HCT116 (cell line): ENCODE data around the gene ARHGAP5. TPM values are rescaled to one million over a fixed set of nuclear protein-coding genes. Genes with fewer than 3 reads are reported as not detected.

ENCODE experiments used
- ATAC-seq: fragments of 200-7000 bp; cut with Tn5 transposase; 2 replicates; pipeline ENCODE4 v1.9.1; 2020; ENCODE audit warnings: mild to moderate bottlenecking, moderate library complexity
- BruUV-seq: library from RNA; stranded (reverse); fragments of 400-500 nt; replicated peaks from 2 replicates; lab custom pipeline; 2021; lab: Mats Ljungman, UMichigan
- CTCF ChIA-PET: fragments of 300-600 bp; sonication (Branson Sonifier 250); formaldehyde crosslinking; loops from one replicate; lab custom pipeline; 2021; ENCODE audit warnings: antibody characterized with exemption; lab: Charles Lee
- POLR2A ChIA-PET: fragments of 300-600, 350-600 bp; sonication (Branson Sonifier 250); formaldehyde crosslinking; loops from one replicate; lab custom pipeline; 2021; ENCODE audit warnings: antibody characterized with exemption; lab: Charles Lee
- RAD21 ChIA-PET, 2 experiments: fragments of 300-600 bp; sonication (Branson Sonifier 250); formaldehyde crosslinking; loops; one replicate each; lab custom pipeline; 2023; ENCODE audit warnings: low total read pairs in 2 of 2; ENCODE audit not compliant: uncharacterized antibody in 2 of 2, unreplicated experiment in 2 of 2, low non-redundant PET in 1 of 2; lab: Charles Lee
- DNase-seq: peaks from one replicate; pipeline ENCODE4 v3.0.0-alpha.2; 2010; ENCODE audit warnings: low read depth, low spot score
- H2AFZ ChIP-seq: fragments of 200-600 bp; shearing (Covaris generic), sonication (generic); 2 replicates; pipeline ENCODE4 v1.6.1; 2017; ENCODE audit warnings: low read depth, mixed run types, mixed read lengths, antibody characterized with exemption, low read length; ENCODE audit not compliant: poor library complexity, severe bottlenecking
- H3K27ac ChIP-seq: 2 replicates; pipeline ENCODE4 v1.5.1; 2012; ENCODE audit warnings: low read depth, low read length
- H3K27me3 ChIP-seq: fragments of 200-600 bp; sonication (generic); 2 replicates; pipeline ENCODE4 v1.6.1; 2016; ENCODE audit warnings: mixed run types, low read length, mixed read lengths; ENCODE audit not compliant: insufficient read depth
- H3K36me3 ChIP-seq, 2 experiments: fragments of 200-500 bp in 1 of 2; fragments of 200-600 bp in 1 of 2; sonication (Bioruptor generic) in 1 of 2; sonication (generic) in 1 of 2; 2 replicates each; pipeline versions ENCODE4 v1.5.1 to v1.6.1; 2014 to 2016; ENCODE audit warnings: low read length in 2 of 2, inconsistent platforms in 1 of 2, mixed read lengths in 1 of 2, mixed run types in 1 of 2; ENCODE audit not compliant: insufficient read depth in 2 of 2, control insufficient read depth in 1 of 2
- H3K4me1 ChIP-seq, 2 experiments: fragments of 200-600 bp in 1 of 2; sonication (generic) in 1 of 2; 2 replicates each; pipeline versions ENCODE4 v1.5.1 to v1.6.1; 2012 to 2017; ENCODE audit warnings: low read length in 2 of 2, inconsistent platforms in 1 of 2, mild to moderate bottlenecking in 1 of 2, mixed read lengths in 1 of 2, mixed run types in 1 of 2, moderate library complexity in 1 of 2; ENCODE audit not compliant: insufficient read depth in 2 of 2, control insufficient read depth in 1 of 2
- H3K4me2 ChIP-seq: fragments of 200-600 bp; sonication (generic); 2 replicates; pipeline ENCODE4 v1.6.1; 2017; ENCODE audit warnings: mixed run types, low read length, mixed read lengths
- H3K4me3 ChIP-seq, 2 experiments: fragments of 200-600 bp in 1 of 2; sonication (generic) in 1 of 2; replicated peaks in 1 of 2; 2 replicates each; pipeline ENCODE4 v1.5.1; 2011 to 2016; ENCODE audit warnings: low read length in 2 of 2, control low read depth in 1 of 2, low read depth in 1 of 2, mild to moderate bottlenecking in 1 of 2, mixed read lengths in 1 of 2, mixed run types in 1 of 2
- H3K79me2 ChIP-seq: fragments of 200-600 bp; sonication (generic); 2 replicates; pipeline ENCODE4 v1.6.1; 2017; ENCODE audit warnings: mild to moderate bottlenecking, mixed run types, low read length, moderate library complexity, mixed read lengths; ENCODE audit not compliant: insufficient read depth
- H3K9ac ChIP-seq: fragments of 200-600 bp; sonication (generic); 2 replicates; pipeline ENCODE4 v1.6.1; 2016; ENCODE audit warnings: low read length, mixed read lengths
- H3K9me2 ChIP-seq: fragments of 200-600 bp; sonication (generic), shearing (Covaris generic); 2 replicates; pipeline ENCODE4 v1.6.1; 2017; ENCODE audit warnings: mixed run types, mild to moderate bottlenecking, moderate library complexity; ENCODE audit not compliant: insufficient read depth
- H3K9me3 ChIP-seq, 2 experiments: fragments of 200-500 bp in 1 of 2; fragments of 200-600 bp in 1 of 2; sonication (Bioruptor generic) in 1 of 2; sonication (generic) in 1 of 2; 2 replicates each; pipeline ENCODE4 v1.6.1; 2014 to 2017; ENCODE audit warnings: low read length in 2 of 2, mixed read lengths in 2 of 2, inconsistent platforms in 1 of 2, low read depth in 1 of 2, mild to moderate bottlenecking in 1 of 2, mixed run types in 1 of 2, moderate library complexity in 1 of 2; ENCODE audit not compliant: control insufficient read depth in 1 of 2, insufficient read depth in 1 of 2
- H4K20me1 ChIP-seq: fragments of 200-600 bp; sonication (generic), shearing (Covaris generic); 2 replicates; pipeline ENCODE4 v1.6.1; 2017; ENCODE audit warnings: mixed run types, mild to moderate bottlenecking, moderate library complexity; ENCODE audit not compliant: insufficient read depth
- EGR1 ChIP-seq: IDR thresholded peaks from 2 replicates; pipeline ENCODE4 v1.6.1; 2012; ENCODE audit warnings: low read depth
- ELF1 ChIP-seq: IDR thresholded peaks from 2 replicates; pipeline ENCODE4 v1.6.1; 2012; ENCODE audit warnings: low read depth, borderline replicate concordance
- EZH2phosphoT487 ChIP-seq: fragments of 200-600 bp; IDR thresholded peaks from 2 replicates; pipeline ENCODE4 v1.6.1; 2018; ENCODE audit warnings: antibody characterized with exemption, borderline replicate concordance
- FOSL1 ChIP-seq: IDR thresholded peaks from 2 replicates; pipeline ENCODE4 v1.6.1; 2012; ENCODE audit warnings: low read depth
- JUND ChIP-seq: IDR thresholded peaks from 2 replicates; pipeline ENCODE4 v1.6.1; 2012
- MAX ChIP-seq: IDR thresholded peaks from 2 replicates; pipeline ENCODE4 v1.6.1; 2012
- POLR2A ChIP-seq: IDR thresholded peaks from 2 replicates; pipeline ENCODE4 v1.7.0; 2011; ENCODE audit warnings: borderline replicate concordance; ENCODE audit not compliant: insufficient read depth, insufficient read length; ENCODE audit errors: extremely low read depth
- RAD21 ChIP-seq: IDR thresholded peaks from 2 replicates; pipeline ENCODE4 v1.6.1; 2012; ENCODE audit warnings: low read depth, mild to moderate bottlenecking
- REST ChIP-seq: IDR thresholded peaks from 2 replicates; pipeline ENCODE4 v1.6.1; 2012; ENCODE audit warnings: low read depth
- SIN3A ChIP-seq: IDR thresholded peaks from 2 replicates; pipeline ENCODE4 v1.6.1; 2012; ENCODE audit warnings: low read depth
- SP1 ChIP-seq: IDR thresholded peaks from 2 replicates; pipeline ENCODE4 v1.6.1; 2012; ENCODE audit warnings: low read depth
- SRF ChIP-seq: IDR thresholded peaks from 2 replicates; pipeline ENCODE4 v1.6.1; 2012; ENCODE audit warnings: low read depth
- YY1 ChIP-seq: IDR thresholded peaks from 2 replicates; pipeline ENCODE4 v1.6.1; 2011; ENCODE audit warnings: low read length, low read depth, moderate library complexity, mild to moderate bottlenecking; ENCODE audit not compliant: insufficient replicate concordance; ENCODE audit errors: extremely low read depth
- ZBTB33 ChIP-seq: IDR thresholded peaks from 2 replicates; pipeline ENCODE4 v1.6.1; 2011; ENCODE audit warnings: mild to moderate bottlenecking, low read length, moderate library complexity; ENCODE audit not compliant: insufficient replicate concordance; ENCODE audit errors: extremely low read depth
- intact Hi-C: fragments of 100-400 bp; cut with micrococcal nuclease; formaldehyde crosslinking; loops from 2 replicates; pipeline ENCODE4 v1.10.0; 2022
- total RNA-seq: library from RNA; stranded (reverse); gene quantifications from one replicate; pipeline ENCODE4 v1.2.1, GENCODE V29; 2021; ENCODE audit not compliant: unreplicated experiment

ARHGAP5 gene
- total RNA-seq, 1 experiment from 2014 or later = 66.7 TPM

GRCh38 chr14:32190673-32191072 lies 113.6 kb downstream of the ARHGAP5 start:
- BruUV-seq = no TSS peak
- DNase-seq (no peak), ATAC-seq (no peak)
- no peak overlapping the region for H2AFZ ChIP-seq
- no peak overlapping the region for H3K4me3 ChIP-seq
- H3K4me1 ChIP-seq = no peaks in the 10 kb centered on the region
- no peaks in the 10 kb centered on the region for H3K79me2 ChIP-seq
- ChIA-PET CTCF (no interaction called here), POLR2A (no interaction called here), RAD21 (no interaction called here)
- no peak for TF ChIP-seq SP1
- no peak for TF ChIP-seq REST
- no peak for TF ChIP-seq EZH2phosphoT487
- TF ChIP-seq YY1 = no peak
- no peak for TF ChIP-seq POLR2A
- TF ChIP-seq SIN3A = no peak
- no peak for TF ChIP-seq JUND
- no peak for TF ChIP-seq SRF
- no peak for TF ChIP-seq RAD21
- no peak for TF ChIP-seq ZBTB33
- TF ChIP-seq ELF1 = no peak
- TF ChIP-seq FOSL1 = no peak
- no peak for TF ChIP-seq EGR1
- TF ChIP-seq MAX = no peak
- no peak overlapping the region for H3K9ac ChIP-seq
- H3K36me3 ChIP-seq = no peaks in the 10 kb centered on the region
- no peak overlapping the region for H3K4me2 ChIP-seq
- intact Hi-C loops = no loop called here
- H4K20me1 ChIP-seq = no peaks in the 10 kb centered on the region
- no peaks in the 10 kb centered on the region for H3K27me3 ChIP-seq
- H3K9me2 ChIP-seq = no peaks in the 10 kb centered on the region
- no peak overlapping the region for H3K27ac ChIP-seq
- H3K9me3 ChIP-seq = 0 out of 4 replicates have a peak, but pooled peaks cover 0 to under 1% of the 10 kb centered on the region in 2 experiments
